IPS-20b (cell line): ENCODE measurements around the gene CLCN1.
A peak's percentile ranks its signal among the peaks of the same experiment; 100 is the strongest.

Source experiments
- H3K27ac ChIP-seq: one replicate; pipeline ENCODE4 v1.5.1; 2013; ENCODE audit warnings: low read length
- H3K27me3 ChIP-seq: 2 replicates; pipeline ENCODE4 v1.6.1; 2013; ENCODE audit warnings: mild to moderate bottlenecking, low read length, inconsistent platforms; ENCODE audit not compliant: insufficient read depth
- H3K36me3 ChIP-seq: 2 replicates; pipeline ENCODE4 v1.6.1; 2013; ENCODE audit warnings: low read depth, mild to moderate bottlenecking, inconsistent platforms, low read length, moderate library complexity; ENCODE audit not compliant: insufficient read depth
- H3K4me1 ChIP-seq: 2 replicates; pipeline ENCODE4 v1.6.1; 2013; ENCODE audit warnings: mild to moderate bottlenecking, control low read depth, inconsistent platforms, low read length, moderate library complexity; ENCODE audit not compliant: insufficient read depth
- H3K4me3 ChIP-seq: 2 replicates; pipeline ENCODE4 v1.5.1; 2013; ENCODE audit warnings: mild to moderate bottlenecking, low read length, inconsistent platforms
- H3K9ac ChIP-seq: 2 replicates; pipeline ENCODE4 v1.6.1; 2013; ENCODE audit warnings: low read depth, mild to moderate bottlenecking, inconsistent platforms, low read length, moderate library complexity
- H3K9me3 ChIP-seq: 2 replicates; pipeline ENCODE4 v1.6.1; 2013; ENCODE audit warnings: mild to moderate bottlenecking, low read depth, low read length, inconsistent platforms; ENCODE audit not compliant: insufficient read depth

CLCN1 gene

GRCh38 chr7:143343596-143343995 is 27.7 kb downstream of the CLCN1 start:
- Histone ChIP-seq H3K27me3 (peaks cover 30% of the 10 kb centered on the region), H3K4me1 (no peaks in the 10 kb centered on the region), H3K9ac (no peak overlapping the region), H3K27ac (no peak overlapping the region), H3K36me3 (no peaks in the 10 kb centered on the region), H3K9me3 (no peaks in the 10 kb centered on the region), H3K4me3 (no peak overlapping the region)

- Histone ChIP-seq H3K4me3 (peak overlapping the region; percentile 76), H3K27me3 (peaks cover 33% of the 10 kb centered on the region), H3K36me3 (no peaks in the 10 kb centered on the region), H3K4me1 (no peaks in the 10 kb centered on the region), H3K9me3 (no peaks in the 10 kb centered on the region), H3K27ac (no peak overlapping the region), H3K9ac (peak overlapping the region; percentile 54; the same call in 1 of the 2 replicates)
Observed at GRCh38 chr7:143345428-143345900, 29.6 kb downstream of the CLCN1 start.

- Histone ChIP-seq H3K4me1 (no peaks in the 10 kb centered on the region), H3K4me3 (peak overlapping the region; percentile 76; the same call in 1 of the 2 replicates), H3K9ac (peak overlapping the region; percentile 54; the same call in 1 of the 2 replicates), H3K9me3 (no peaks in the 10 kb centered on the region), H3K27ac (no peak overlapping the region), H3K27me3 (peaks cover 33% of the 10 kb centered on the region), H3K36me3 (no peaks in the 10 kb centered on the region)
Observed at GRCh38 chr7:143346018-143346417, 30.1 kb downstream of the CLCN1 start.

GRCh38 chr7:143347950-143348349 is 32.0 kb downstream of the CLCN1 start:
- H3K9ac ChIP-seq: no peak overlapping the region

GRCh38 chr7:143351060-143351459 is 35.1 kb downstream of the CLCN1 start:
- Histone ChIP-seq H3K27me3 (peaks cover 15% of the 10 kb centered on the region), H3K4me3 (no peak overlapping the region), H3K4me1 (peaks cover 2% of the 10 kb centered on the region; the same call in 1 of the 2 replicates)

More at GRCh38 chr7:143347950-143348349, 32.0 kb downstream of the CLCN1 start:
- no peak overlapping the region for H3K27ac ChIP-seq
- peaks cover 1% of the 10 kb centered on the region; the same call in 1 of the 2 replicates for H3K4me1 ChIP-seq
- H3K27me3 ChIP-seq: peaks cover 33% of the 10 kb centered on the region
- no peaks in the 10 kb centered on the region for H3K36me3 ChIP-seq
- no peaks in the 10 kb centered on the region for H3K9me3 ChIP-seq
- no peak overlapping the region for H3K4me3 ChIP-seq

GRCh38 chr7:143351574-143351973 is 35.7 kb downstream of the CLCN1 start:
- peaks cover 10% of the 10 kb centered on the region for H3K27me3 ChIP-seq
- no peak overlapping the region for H3K9ac ChIP-seq
- H3K4me1 ChIP-seq: peaks cover 2% of the 10 kb centered on the region; the same call in 1 of the 2 replicates
- H3K36me3 ChIP-seq: peaks cover 12% of the 10 kb centered on the region
- H3K4me3 ChIP-seq: no peak overlapping the region
- no peak overlapping the region for H3K27ac ChIP-seq
- no peaks in the 10 kb centered on the region for H3K9me3 ChIP-seq

More at GRCh38 chr7:143351060-143351459, 35.1 kb downstream of the CLCN1 start:
- Histone ChIP-seq H3K9ac (no peak overlapping the region), H3K9me3 (no peaks in the 10 kb centered on the region), H3K27ac (no peak overlapping the region), H3K36me3 (peaks cover 7% of the 10 kb centered on the region; the same call in 1 of the 2 replicates)

GRCh38 chr7:143352531-143353002 is 36.7 kb downstream of the CLCN1 start:
- H3K9me3 ChIP-seq: no peaks in the 10 kb centered on the region
- no peak overlapping the region for H3K9ac ChIP-seq
- H3K4me1 ChIP-seq: peaks cover 2% of the 10 kb centered on the region; the same call in 1 of the 2 replicates
- peaks cover 20% of the 10 kb centered on the region for H3K36me3 ChIP-seq
- peaks cover 4% of the 10 kb centered on the region; the same call in 1 of the 2 replicates for H3K27me3 ChIP-seq
- H3K4me3 ChIP-seq: no peak overlapping the region
- no peak overlapping the region for H3K27ac ChIP-seq

GRCh38 chr7:143354376-143354775 is 38.5 kb downstream of the CLCN1 start:
- peaks cover 2% of the 10 kb centered on the region; the same call in 1 of the 2 replicates for H3K4me1 ChIP-seq
- no peak overlapping the region for H3K4me3 ChIP-seq
- no peak overlapping the region for H3K9ac ChIP-seq
- peaks cover 38% of the 10 kb centered on the region for H3K36me3 ChIP-seq
- H3K27me3 ChIP-seq: peaks cover 4% of the 10 kb centered on the region; the same call in 1 of the 2 replicates
- no peaks in the 10 kb centered on the region for H3K9me3 ChIP-seq
- no peak overlapping the region for H3K27ac ChIP-seq

GRCh38 chr7:143354965-143355364 is 39.1 kb downstream of the CLCN1 start:
- Histone ChIP-seq H3K36me3 (peaks cover 44% of the 10 kb centered on the region), H3K9me3 (no peaks in the 10 kb centered on the region), H3K4me1 (peaks cover 2% of the 10 kb centered on the region; the same call in 1 of the 2 replicates), H3K4me3 (no peak overlapping the region), H3K9ac (no peak overlapping the region), H3K27ac (no peak overlapping the region), H3K27me3 (no peaks in the 10 kb centered on the region)

- H3K4me3 ChIP-seq: no peak overlapping the region
- H3K36me3 ChIP-seq: peaks cover 44% of the 10 kb centered on the region
- H3K27ac ChIP-seq: no peak overlapping the region
- H3K4me1 ChIP-seq: peaks cover 2% of the 10 kb centered on the region; the same call in 1 of the 2 replicates
- H3K9me3 ChIP-seq: no peaks in the 10 kb centered on the region
- H3K27me3 ChIP-seq: peaks cover 4% of the 10 kb centered on the region
- no peak overlapping the region for H3K9ac ChIP-seq
Observed at GRCh38 chr7:143355450-143356385, 39.8 kb downstream of the CLCN1 start.

GRCh38 chr7:143356414-143357050 is 40.6 kb downstream of the CLCN1 start:
- Histone ChIP-seq H3K27me3 (peaks cover 8% of the 10 kb centered on the region), H3K4me3 (no peak overlapping the region), H3K9me3 (no peaks in the 10 kb centered on the region), H3K9ac (no peak overlapping the region), H3K36me3 (peaks cover 44% of the 10 kb centered on the region), H3K4me1 (peaks cover 5% of the 10 kb centered on the region; the same call in 1 of the 2 replicates), H3K27ac (no peak overlapping the region)
